ENCODE data around the gene PRRT2.

DNA sequence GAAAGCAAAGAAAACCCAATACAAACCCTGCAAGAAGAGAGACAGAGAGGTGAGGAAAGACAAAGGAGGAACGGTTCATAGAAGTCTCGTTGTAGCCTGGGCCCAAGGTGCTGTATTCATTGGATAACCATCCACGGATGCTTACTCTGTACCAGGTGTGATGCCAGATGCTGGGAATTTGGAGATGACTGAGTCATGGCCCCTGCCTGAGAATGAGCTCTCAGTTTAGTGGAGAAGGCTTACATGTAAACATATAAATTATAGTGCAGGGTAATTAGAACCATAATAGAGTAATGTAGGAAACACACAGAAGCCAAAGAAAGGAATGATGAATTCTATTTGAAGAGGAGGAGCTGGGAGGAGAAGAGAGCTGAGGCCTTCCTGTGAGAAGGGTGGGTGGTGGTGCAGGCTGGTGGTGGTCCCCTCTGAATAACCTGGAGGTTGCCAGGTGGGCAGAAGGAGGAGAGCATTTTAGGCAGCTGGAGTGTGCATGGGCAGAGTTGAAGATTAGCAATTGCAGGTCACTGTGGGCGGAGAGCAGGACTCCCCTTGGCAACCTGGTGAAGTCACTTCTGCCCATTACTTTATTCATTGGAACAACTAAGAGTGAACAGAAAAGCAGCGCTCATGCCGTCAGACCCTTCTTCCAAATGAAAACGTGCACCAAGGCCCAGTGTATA lies 41.6 kb upstream of the PRRT2 start:
- TF ChIP-seq EZH2 (IDR thresholded peaks at IDR 0.05; ENCODE audit: borderline replicate concordance) (no peak), EZH2phosphoT487 (IDR thresholded peaks at IDR 0.05; ENCODE audit: low read depth, severe bottlenecking, unreplicated experiment) (no peak)
- TF ChIP-seq, protein P1, sequence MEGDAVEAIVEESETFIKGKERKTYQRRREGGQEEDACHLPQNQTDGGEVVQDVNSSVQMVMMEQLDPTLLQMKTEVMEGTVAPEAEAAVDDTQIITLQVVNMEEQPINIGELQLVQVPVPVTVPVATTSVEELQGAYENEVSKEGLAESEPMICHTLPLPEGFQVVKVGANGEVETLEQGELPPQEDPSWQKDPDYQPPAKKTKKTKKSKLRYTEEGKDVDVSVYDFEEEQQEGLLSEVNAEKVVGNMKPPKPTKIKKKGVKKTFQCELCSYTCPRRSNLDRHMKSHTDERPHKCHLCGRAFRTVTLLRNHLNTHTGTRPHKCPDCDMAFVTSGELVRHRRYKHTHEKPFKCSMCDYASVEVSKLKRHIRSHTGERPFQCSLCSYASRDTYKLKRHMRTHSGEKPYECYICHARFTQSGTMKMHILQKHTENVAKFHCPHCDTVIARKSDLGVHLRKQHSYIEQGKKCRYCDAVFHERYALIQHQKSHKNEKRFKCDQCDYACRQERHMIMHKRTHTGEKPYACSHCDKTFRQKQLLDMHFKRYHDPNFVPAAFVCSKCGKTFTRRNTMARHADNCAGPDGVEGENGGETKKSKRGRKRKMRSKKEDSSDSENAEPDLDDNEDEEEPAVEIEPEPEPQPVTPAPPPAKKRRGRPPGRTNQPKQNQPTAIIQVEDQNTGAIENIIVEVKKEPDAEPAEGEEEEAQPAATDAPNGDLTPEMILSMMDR (IDR thresholded peaks at IDR 0.05; ENCODE audit: poor library complexity), result no peak
